Jurkat, Clone E6-1 (cell line): Measurements from ENCODE around the gene MAFG.
A peak's percentile ranks its signal among the peaks of the same experiment; 100 is the strongest.

Source experiments
- DNase-seq: peaks from one replicate; pipeline ENCODE4 v3.0.0-alpha.2; 2011; ENCODE audit warnings: low read depth, low spot score
- H3K4me3 ChIP-seq: 2 replicates; pipeline ENCODE4 v1.5.1; 2011; ENCODE audit warnings: mild to moderate bottlenecking, low read length, control low read depth, moderate library complexity

Gene MAFG

GRCh38 chr17:81913394-81914102 is 14.0 kb downstream of the MAFG start:
- no peak overlapping the region for H3K4me3 ChIP-seq
- no peak for DNase-seq

GRCh38 chr17:81912441-81913309 is 14.9 kb downstream of the MAFG start:
- no peak for DNase-seq
- no peak overlapping the region for H3K4me3 ChIP-seq

- H3K4me3 ChIP-seq, result no peak overlapping the region
- DNase-seq, result no peak
These were observed 15.6 kb downstream of the MAFG start for GRCh38 chr17:81911969-81912368.

GRCh38 chr17:81911277-81911961 is 16.1 kb downstream of the MAFG start, which contains the start of gene PCYT2:
Gene PCYT2, minus strand, starts transcription at chr17:81911399. Its CDS starts 44 bp downstream, at chr17:81911355.
- peak; percentile 76 for DNase-seq
- H3K4me3 ChIP-seq, result peak within 1 kb of the TSS; percentile 71

- no peak for DNase-seq
- H3K4me3 ChIP-seq, result peak overlapping the region; percentile 71
These were observed 16.7 kb downstream of the MAFG start for GRCh38 chr17:81910840-81911276.

- DNase-seq, result no peak
- peak overlapping the region; percentile 71 for H3K4me3 ChIP-seq
These were observed 17.3 kb downstream of the MAFG start for GRCh38 chr17:81909966-81910839.

GRCh38 chr17:81909231-81909630 is 18.3 kb downstream of the MAFG start:
- no peak overlapping the region for H3K4me3 ChIP-seq
- no peak for DNase-seq

- no peak overlapping the region for H3K4me3 ChIP-seq
- DNase-seq, result no peak
These were observed 18.7 kb downstream of the MAFG start for GRCh38 chr17:81908793-81909192.

GRCh38 chr17:81907219-81908145 is 20.1 kb downstream of the MAFG start:
- H3K4me3 ChIP-seq, result no peak overlapping the region

GRCh38 chr17:81906476-81907218 is 20.9 kb downstream of the MAFG start:
- H3K4me3 ChIP-seq, result no peak overlapping the region
- DNase-seq, result no peak

More at GRCh38 chr17:81907219-81908145, 20.1 kb downstream of the MAFG start:
- no peak for DNase-seq

GRCh38 chr17:81905993-81906392 is 21.5 kb downstream of the MAFG start:
- DNase-seq, result no peak
- H3K4me3 ChIP-seq, result no peak overlapping the region

- DNase-seq, result no peak
- no peak overlapping the region for H3K4me3 ChIP-seq
These were observed 22.1 kb downstream of the MAFG start for GRCh38 chr17:81905424-81905875.

GRCh38 chr17:81904600-81905423 is 22.7 kb downstream of the MAFG start:
- H3K4me3 ChIP-seq, result no peak overlapping the region
- no peak for DNase-seq

GRCh38 chr17:81903896-81904599 is 23.5 kb downstream of the MAFG start:
- DNase-seq, result no peak
- no peak overlapping the region for H3K4me3 ChIP-seq

- H3K4me3 ChIP-seq, result no peak overlapping the region
- DNase-seq, result no peak
These were observed 24.1 kb downstream of the MAFG start for GRCh38 chr17:81903415-81903831.
